Osteocyte (in vitro differentiated cells): ENCODE data around the gene CLUH. TPM values are rescaled to one million over a fixed set of nuclear protein-coding genes. Genes with fewer than 3 reads are reported as not detected.

Experiments used
- DNase-seq: peaks from one replicate; pipeline ENCODE4 v3.0.0; 2021; ENCODE audit warnings: mixed read lengths; ENCODE audit not compliant: unreplicated experiment; ENCODE audit errors: extremely low spot score
- H3K27ac Mint-ChIP-seq: one replicate; pipeline ENCODE4 v1.8.0; 2021; ENCODE audit warnings: mild to moderate bottlenecking, mixed read lengths; ENCODE audit not compliant: unreplicated experiment
- H3K27me3 Mint-ChIP-seq: one replicate; pipeline ENCODE4 v1.8.0; 2021; ENCODE audit warnings: mixed read lengths; ENCODE audit not compliant: unreplicated experiment
- H3K36me3 Mint-ChIP-seq: one replicate; pipeline ENCODE4 v1.8.0; 2021; ENCODE audit warnings: mixed read lengths; ENCODE audit not compliant: unreplicated experiment
- H3K4me1 Mint-ChIP-seq: one replicate; pipeline ENCODE4 v1.8.0; 2021; ENCODE audit warnings: mixed read lengths; ENCODE audit not compliant: unreplicated experiment
- H3K4me3 Mint-ChIP-seq: one replicate; pipeline ENCODE4 v1.8.0; 2021; ENCODE audit warnings: mild to moderate bottlenecking, moderate library complexity, mixed read lengths; ENCODE audit not compliant: unreplicated experiment
- H3K9me3 Mint-ChIP-seq: one replicate; pipeline ENCODE4 v1.8.0; 2021; ENCODE audit warnings: mixed read lengths; ENCODE audit not compliant: unreplicated experiment
- total RNA-seq: library from RNA; stranded (reverse); gene quantifications from 2 replicates; pipeline ENCODE4 v1.2.1, GENCODE V29; 2021
- TF ChIP-seq, protein P1 (sequence below): fragments of 200-600 bp; sonication (generic); IDR thresholded peaks from 2 replicates; pipeline ENCODE4 v1.5.0; 2021; ENCODE audit warnings: antibody characterized with exemption, mild to moderate bottlenecking, moderate library complexity

CLUH gene
- total RNA-seq, 1 donor from 2014 or later: 49.4 TPM

DNA sequence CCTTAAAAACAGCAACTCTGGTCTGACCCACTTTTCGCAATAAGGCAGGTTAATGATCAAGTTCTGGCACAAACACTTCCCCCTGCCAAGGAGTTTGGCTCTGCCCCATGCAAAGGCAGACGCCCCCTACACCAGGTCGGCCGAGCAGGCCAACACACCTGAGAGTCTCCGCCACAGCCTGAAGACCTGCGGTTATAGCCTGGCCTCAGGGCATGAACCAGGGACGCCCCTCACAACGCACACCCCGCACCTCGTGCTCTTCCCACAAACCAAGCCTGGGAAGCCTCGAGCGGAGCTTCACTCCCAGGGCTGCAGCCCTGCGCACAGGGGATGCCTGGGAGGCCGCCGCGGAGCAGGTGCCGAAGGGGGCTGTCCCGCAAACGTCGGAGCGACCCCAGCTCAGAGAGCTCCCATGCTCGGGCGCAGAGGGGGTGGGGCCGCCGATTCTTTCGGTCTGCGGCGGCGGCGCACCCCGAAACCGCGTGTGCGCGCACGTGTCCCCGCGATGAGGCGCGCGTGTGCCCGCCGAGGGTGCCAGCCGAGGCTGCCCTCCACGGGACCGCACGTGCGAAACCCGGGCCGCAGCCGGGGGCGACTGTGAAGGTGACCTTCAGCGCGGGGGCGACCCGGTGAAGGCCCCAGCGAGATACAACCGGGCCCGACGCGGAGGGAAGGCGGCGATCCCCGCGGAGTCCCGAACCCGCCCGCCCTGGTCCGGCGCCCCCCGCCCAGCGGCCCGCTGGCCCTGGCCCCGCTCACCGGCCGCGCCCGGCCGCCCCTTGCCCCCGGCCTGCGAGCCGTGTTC is 559 bp downstream of the CLUH start:
- peak overlapping the region; percentile 68 for H3K27ac Mint-ChIP-seq
- H3K36me3 Mint-ChIP-seq: no peaks in the 10 kb centered on the region
- TF ChIP-seq, protein P1, sequence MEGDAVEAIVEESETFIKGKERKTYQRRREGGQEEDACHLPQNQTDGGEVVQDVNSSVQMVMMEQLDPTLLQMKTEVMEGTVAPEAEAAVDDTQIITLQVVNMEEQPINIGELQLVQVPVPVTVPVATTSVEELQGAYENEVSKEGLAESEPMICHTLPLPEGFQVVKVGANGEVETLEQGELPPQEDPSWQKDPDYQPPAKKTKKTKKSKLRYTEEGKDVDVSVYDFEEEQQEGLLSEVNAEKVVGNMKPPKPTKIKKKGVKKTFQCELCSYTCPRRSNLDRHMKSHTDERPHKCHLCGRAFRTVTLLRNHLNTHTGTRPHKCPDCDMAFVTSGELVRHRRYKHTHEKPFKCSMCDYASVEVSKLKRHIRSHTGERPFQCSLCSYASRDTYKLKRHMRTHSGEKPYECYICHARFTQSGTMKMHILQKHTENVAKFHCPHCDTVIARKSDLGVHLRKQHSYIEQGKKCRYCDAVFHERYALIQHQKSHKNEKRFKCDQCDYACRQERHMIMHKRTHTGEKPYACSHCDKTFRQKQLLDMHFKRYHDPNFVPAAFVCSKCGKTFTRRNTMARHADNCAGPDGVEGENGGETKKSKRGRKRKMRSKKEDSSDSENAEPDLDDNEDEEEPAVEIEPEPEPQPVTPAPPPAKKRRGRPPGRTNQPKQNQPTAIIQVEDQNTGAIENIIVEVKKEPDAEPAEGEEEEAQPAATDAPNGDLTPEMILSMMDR: no peak
- peak overlapping the region; percentile 78 for H3K4me3 Mint-ChIP-seq
- no peaks in the 10 kb centered on the region for H3K27me3 Mint-ChIP-seq
- H3K9me3 Mint-ChIP-seq: no peaks in the 10 kb centered on the region
- H3K4me1 Mint-ChIP-seq: peaks cover 46% of the 10 kb centered on the region
- DNase-seq: no peak

DNA sequence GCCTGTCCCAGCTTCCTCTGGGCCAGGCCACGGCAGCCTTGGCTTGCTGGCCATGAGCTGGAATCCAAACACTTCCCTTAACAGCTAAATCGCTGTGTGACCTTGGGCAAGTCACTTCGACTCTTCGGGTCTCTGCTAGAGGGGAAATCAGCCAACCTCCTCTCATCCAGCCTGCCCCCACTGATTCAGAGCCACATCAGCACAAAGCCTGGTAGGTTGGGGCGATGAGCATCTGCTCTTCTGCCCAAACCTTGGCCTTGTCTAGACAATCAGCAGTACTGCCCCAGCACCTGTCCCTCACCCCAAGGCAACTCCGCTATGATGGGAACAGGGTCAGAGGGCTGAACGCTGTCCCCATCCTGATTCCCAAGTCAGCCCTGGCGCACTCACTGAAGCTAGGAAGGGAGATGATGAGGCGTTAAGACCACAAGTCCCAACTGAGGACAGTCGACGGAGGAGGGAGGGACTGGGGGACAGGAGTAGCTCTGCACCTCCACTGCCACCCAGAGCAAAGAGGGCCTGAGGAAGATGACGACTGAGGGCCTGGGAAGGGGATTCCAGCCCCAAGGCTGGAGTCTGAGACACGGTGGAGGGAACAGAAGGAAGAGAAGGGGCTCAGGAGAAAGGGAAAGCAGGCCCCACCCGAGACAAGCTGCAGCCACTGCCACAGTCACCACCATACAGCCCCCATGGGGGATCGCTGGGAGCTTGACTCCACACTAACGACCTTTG is 1.3 kb downstream of the CLUH start:
- peak overlapping the region; percentile 78 for H3K4me3 Mint-ChIP-seq
- peaks cover 52% of the 10 kb centered on the region for H3K4me1 Mint-ChIP-seq
- TF ChIP-seq, protein P1: no peak
- no peaks in the 10 kb centered on the region for H3K36me3 Mint-ChIP-seq
- peak overlapping the region; percentile 68 for H3K27ac Mint-ChIP-seq
- H3K9me3 Mint-ChIP-seq: no peaks in the 10 kb centered on the region
- no peaks in the 10 kb centered on the region for H3K27me3 Mint-ChIP-seq
- no peak for DNase-seq

DNA sequence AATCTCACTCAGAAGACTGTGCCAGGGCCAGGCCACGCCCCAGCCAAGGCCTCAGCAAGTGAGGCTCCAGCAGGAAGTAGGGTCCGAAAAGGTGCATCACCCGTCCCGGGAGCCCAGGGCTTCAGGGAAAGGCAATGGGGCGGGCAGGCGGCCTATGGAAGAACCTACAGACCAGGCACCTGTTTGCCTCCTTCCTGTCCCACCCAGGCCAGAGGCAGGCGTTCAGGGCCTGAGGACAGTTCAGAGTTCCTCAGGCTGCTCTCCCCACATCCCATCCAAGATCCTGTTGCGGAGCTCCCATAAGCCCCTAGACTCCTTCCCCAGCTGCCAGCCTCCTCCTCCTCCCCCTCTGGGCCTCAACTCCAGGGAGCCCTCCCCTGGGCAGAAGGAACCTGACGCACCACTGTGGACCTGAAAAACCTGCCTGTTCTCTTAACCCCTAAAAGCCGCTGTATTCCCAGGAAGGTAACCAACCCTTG is 2.3 kb downstream of the CLUH start:
- DNase-seq: no peak
- Mint-ChIP-seq H3K27me3 (no peaks in the 10 kb centered on the region), H3K9me3 (no peaks in the 10 kb centered on the region), H3K4me3 (peak overlapping the region; percentile 78), H3K36me3 (no peaks in the 10 kb centered on the region), H3K4me1 (peaks cover 56% of the 10 kb centered on the region), H3K27ac (peak overlapping the region; percentile 68)
- TF ChIP-seq, protein P1: no peak

DNA sequence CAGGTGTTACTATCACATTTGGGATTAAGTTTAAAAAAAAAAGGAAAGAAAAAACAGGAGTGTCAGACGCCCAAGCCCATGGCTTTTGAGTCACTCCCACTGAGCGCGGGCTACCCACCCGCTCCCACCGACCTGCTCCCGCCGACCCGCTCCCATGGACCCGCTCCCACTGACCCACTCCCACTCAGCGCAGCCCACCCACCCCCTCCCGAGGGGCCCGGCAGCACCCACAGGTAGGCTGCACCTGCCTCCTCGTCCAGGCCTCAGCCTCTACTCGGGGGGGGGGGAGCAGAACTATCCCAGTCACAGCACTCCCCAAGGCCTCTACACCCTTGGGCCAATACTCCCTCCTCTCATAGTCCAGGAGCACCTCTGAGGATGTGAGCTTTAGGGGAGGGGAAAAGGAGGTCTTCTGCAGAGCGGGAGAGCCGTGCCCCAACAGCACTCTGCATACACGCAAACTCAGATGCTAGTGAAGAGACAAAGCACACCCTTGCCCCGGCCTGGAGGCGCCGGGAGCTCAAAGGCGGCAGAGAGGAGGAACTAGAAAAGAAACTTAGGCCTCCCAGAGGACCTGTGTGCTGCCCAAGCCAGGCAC is 2.9 kb downstream of the CLUH start:
- Mint-ChIP-seq H3K4me3 (peak overlapping the region; percentile 22), H3K27me3 (no peaks in the 10 kb centered on the region), H3K27ac (no peak overlapping the region), H3K36me3 (no peaks in the 10 kb centered on the region), H3K4me1 (peaks cover 56% of the 10 kb centered on the region), H3K9me3 (no peaks in the 10 kb centered on the region)
- TF ChIP-seq, protein P1: no peak
- DNase-seq: no peak
